Measurements from ENCODE around the gene DIPK1B. TPM values are rescaled to one million over a fixed set of nuclear protein-coding genes. Genes with fewer than 3 reads are reported as not detected.

Gene DIPK1B
- polyA plus RNA-seq, 1 experiment = 2.8 TPM

GRCh38 chr9:136729926-136730325 is 17.6 kb downstream of the DIPK1B start:
- DNase-seq (ENCODE audit: low read depth, low spot score) = no peak
- Histone ChIP-seq H3K9me3 (ENCODE audit: control insufficient read depth, insufficient read depth, low read length) (no peaks in the 10 kb centered on the region; the same call in 1 of the 2 replicates), H3K27ac (ENCODE audit: low read depth, low read length) (no peak overlapping the region), H3K27me3 (ENCODE audit: control insufficient read depth, insufficient read depth, low read length) (no peaks in the 10 kb centered on the region), H3K4me3 (ENCODE audit: low read depth, low read length) (no peak overlapping the region)
- CTCF ChIA-PET = interaction anchor here (1.1 to 2.3 kb wide), 3 partner anchors 10 to 58 kb away, joined by 3 to 7 read pairs (median 7); no protein-coding TSS in a partner anchor
- POLR2A ChIA-PET = interaction anchor here (2.3 kb wide), 1 partner anchor 10 kb away, joined by 7 read pairs; no protein-coding TSS in a partner anchor
- TF ChIP-seq, protein P1, sequence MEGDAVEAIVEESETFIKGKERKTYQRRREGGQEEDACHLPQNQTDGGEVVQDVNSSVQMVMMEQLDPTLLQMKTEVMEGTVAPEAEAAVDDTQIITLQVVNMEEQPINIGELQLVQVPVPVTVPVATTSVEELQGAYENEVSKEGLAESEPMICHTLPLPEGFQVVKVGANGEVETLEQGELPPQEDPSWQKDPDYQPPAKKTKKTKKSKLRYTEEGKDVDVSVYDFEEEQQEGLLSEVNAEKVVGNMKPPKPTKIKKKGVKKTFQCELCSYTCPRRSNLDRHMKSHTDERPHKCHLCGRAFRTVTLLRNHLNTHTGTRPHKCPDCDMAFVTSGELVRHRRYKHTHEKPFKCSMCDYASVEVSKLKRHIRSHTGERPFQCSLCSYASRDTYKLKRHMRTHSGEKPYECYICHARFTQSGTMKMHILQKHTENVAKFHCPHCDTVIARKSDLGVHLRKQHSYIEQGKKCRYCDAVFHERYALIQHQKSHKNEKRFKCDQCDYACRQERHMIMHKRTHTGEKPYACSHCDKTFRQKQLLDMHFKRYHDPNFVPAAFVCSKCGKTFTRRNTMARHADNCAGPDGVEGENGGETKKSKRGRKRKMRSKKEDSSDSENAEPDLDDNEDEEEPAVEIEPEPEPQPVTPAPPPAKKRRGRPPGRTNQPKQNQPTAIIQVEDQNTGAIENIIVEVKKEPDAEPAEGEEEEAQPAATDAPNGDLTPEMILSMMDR (IDR thresholded peaks at IDR 0.05; ENCODE audit: low read depth, low read length) = no peak

DNA sequence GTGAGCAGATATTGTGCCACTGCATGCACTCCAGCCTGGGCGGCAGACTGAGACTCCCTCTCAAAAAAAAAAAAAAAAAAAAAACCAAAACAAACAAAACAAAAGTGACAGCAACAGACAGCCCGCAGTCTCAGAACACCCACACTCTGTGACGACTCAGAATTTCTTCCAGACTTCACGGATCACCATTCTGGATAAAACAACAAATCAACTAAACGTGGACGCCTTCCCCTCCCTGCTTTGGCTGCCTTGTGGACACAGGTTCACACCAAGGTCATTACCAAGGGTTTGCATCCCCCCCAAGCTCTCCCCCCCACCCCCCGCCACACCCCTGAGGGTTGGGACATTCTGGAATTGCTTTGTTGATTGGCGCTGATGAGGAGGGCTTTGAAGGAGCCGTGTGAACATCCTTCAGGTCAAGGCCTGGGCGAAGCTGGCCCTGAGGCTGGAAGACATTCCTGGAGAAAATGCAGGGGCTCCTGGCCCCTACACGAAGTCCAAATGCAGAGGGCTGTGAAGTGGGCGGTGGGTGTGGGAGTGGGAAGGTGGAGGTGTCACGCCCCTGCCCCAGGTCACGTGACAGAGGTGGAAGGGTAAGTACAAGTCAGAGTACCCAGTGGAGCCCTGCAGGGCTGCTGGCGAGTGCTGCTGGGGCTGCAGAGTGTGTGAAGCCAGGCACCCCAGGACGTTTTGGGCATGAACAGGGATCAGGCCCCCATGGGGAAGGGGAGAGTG is 20.2 kb downstream of the DIPK1B start:
- POLR2A ChIA-PET = no interaction called here

DNA sequence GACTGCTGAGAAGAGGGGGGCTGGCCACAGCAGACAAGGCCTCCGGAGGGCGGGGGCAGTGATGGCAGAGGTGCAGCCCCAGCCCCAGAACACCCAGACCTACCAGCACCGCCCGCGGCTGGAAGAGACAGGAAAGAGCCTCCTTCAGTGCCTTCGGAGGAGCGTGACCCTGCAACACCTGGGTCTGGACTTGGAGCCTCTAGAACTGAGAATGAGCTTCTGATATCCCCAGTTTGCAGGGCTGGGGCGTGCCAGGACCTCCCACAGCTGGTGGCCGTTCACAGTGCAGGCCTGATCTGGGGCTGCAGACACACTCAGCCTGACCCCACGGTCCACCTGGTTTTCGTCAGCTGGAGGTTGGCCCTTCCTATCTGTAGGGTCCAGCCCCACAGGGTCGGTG is 21.2 kb downstream of the DIPK1B start:
- no peak overlapping the region for H3K27ac ChIP-seq (ENCODE audit: low read depth, low read length)
- TF ChIP-seq, protein P1 (IDR thresholded peaks at IDR 0.05; ENCODE audit: low read depth, low read length) = no peak
- ChIA-PET POLR2A (no interaction called here), CTCF (no interaction called here)
- H3K9me3 ChIP-seq (ENCODE audit: control insufficient read depth, insufficient read depth, low read length) = peaks cover 3% of the 10 kb centered on the region; the same call in 1 of the 2 replicates
- peaks cover 9% of the 10 kb centered on the region for H3K27me3 ChIP-seq (ENCODE audit: control insufficient read depth, insufficient read depth, low read length)
- H3K4me3 ChIP-seq (ENCODE audit: low read depth, low read length) = no peak overlapping the region
- DNase-seq (ENCODE audit: low read depth, low spot score) = no peak

More for the DNA sequence above, 20.2 kb downstream of the DIPK1B start:
- H3K27ac ChIP-seq (ENCODE audit: low read depth, low read length) = no peak overlapping the region
- no peak overlapping the region for H3K4me3 ChIP-seq (ENCODE audit: low read depth, low read length)
- TF ChIP-seq, protein P1 (IDR thresholded peaks at IDR 0.05; ENCODE audit: low read depth, low read length) = no peak
- no peaks in the 10 kb centered on the region; the same call in 1 of the 2 replicates for H3K9me3 ChIP-seq (ENCODE audit: control insufficient read depth, insufficient read depth, low read length)
- H3K27me3 ChIP-seq (ENCODE audit: control insufficient read depth, insufficient read depth, low read length) = peaks cover 3% of the 10 kb centered on the region
- no peak for DNase-seq (ENCODE audit: low read depth, low spot score)
- CTCF ChIA-PET = interaction anchor here (0.7 kb wide), 1 partner anchor 17 kb away, joined by 4 read pairs; no protein-coding TSS in a partner anchor

- CTCF ChIA-PET = no interaction called here
Observed at GRCh38 chr9:136734837-136735496, 22.6 kb downstream of the DIPK1B start.

More at GRCh38 chr9:136734837-136735496, 22.6 kb downstream of the DIPK1B start:
- peaks cover 10% of the 10 kb centered on the region; the same call in 1 of the 2 replicates for H3K9me3 ChIP-seq (ENCODE audit: control insufficient read depth, insufficient read depth, low read length)
- H3K4me3 ChIP-seq (ENCODE audit: low read depth, low read length) = no peak overlapping the region
- TF ChIP-seq, protein P1 (IDR thresholded peaks at IDR 0.05; ENCODE audit: low read depth, low read length) = no peak
- peaks cover 21% of the 10 kb centered on the region for H3K27me3 ChIP-seq (ENCODE audit: control insufficient read depth, insufficient read depth, low read length)
- no peak overlapping the region for H3K27ac ChIP-seq (ENCODE audit: low read depth, low read length)
- POLR2A ChIA-PET = no interaction called here
- DNase-seq (ENCODE audit: low read depth, low spot score) = no peak

Measured in AG04450 (cell line).